ENCODE data around the gene SERPINH1. TPM values are rescaled to one million over a fixed set of nuclear protein-coding genes. Genes with fewer than 3 reads are reported as not detected.

SERPINH1 gene
- total and polyA plus RNA-seq, 12 donors = 93.6 to 529 (median 167) TPM

DNA sequence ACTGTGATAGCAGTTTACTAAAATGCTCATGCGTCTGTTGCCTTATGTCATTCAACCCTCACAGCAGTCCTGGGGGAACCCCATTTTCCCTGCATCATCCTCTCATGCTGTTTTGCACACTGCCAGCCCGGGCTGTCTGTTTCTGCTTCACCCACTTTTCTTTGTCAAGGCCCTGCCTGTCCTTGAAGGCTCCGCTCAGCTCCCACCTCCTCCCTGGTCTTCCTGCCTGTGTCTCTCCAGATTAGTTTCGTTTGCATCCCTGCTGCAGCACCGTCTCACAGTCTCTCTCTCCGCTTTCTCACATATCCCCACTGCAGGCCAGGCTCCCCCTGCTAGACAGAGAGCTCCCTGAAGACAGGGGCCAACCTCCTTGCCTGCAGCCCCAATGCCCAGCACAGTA, 29.9 kb downstream of the SERPINH1 start:
- no peak for TF ChIP-seq POLR2A (IDR thresholded peaks at IDR 0.05)
- TF ChIP-seq, protein P1, sequence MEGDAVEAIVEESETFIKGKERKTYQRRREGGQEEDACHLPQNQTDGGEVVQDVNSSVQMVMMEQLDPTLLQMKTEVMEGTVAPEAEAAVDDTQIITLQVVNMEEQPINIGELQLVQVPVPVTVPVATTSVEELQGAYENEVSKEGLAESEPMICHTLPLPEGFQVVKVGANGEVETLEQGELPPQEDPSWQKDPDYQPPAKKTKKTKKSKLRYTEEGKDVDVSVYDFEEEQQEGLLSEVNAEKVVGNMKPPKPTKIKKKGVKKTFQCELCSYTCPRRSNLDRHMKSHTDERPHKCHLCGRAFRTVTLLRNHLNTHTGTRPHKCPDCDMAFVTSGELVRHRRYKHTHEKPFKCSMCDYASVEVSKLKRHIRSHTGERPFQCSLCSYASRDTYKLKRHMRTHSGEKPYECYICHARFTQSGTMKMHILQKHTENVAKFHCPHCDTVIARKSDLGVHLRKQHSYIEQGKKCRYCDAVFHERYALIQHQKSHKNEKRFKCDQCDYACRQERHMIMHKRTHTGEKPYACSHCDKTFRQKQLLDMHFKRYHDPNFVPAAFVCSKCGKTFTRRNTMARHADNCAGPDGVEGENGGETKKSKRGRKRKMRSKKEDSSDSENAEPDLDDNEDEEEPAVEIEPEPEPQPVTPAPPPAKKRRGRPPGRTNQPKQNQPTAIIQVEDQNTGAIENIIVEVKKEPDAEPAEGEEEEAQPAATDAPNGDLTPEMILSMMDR (IDR thresholded peaks at IDR 0.05) = no peak
- 70 to 84% (median 81%) methylated on average over 6 of the region's 6 CpGs for WGBS, 4 donors
- Histone ChIP-seq H3K4me1 (replicated peaks in 1 of 2) (peaks cover 0 to 6% of the 10 kb centered on the region in 2 donors), H3K4me3 (no peak overlapping the region), H3K36me3 (replicated peaks in 1 of 2) (no peaks in the 10 kb centered on the region), H3K27ac (no peak overlapping the region), H3K27me3 (no peaks in the 10 kb centered on the region), H3K9me3 (replicated peaks in 1 of 3) (no peaks in the 10 kb centered on the region)
- intact Hi-C loops (cut with DNase I) = loop anchor here in 1 of 2 donors (10.0 kb wide), 1 partner anchor 73 kb away; the partner anchor contains the start of gene MAP6
- DNase-seq = no peak

DNA sequence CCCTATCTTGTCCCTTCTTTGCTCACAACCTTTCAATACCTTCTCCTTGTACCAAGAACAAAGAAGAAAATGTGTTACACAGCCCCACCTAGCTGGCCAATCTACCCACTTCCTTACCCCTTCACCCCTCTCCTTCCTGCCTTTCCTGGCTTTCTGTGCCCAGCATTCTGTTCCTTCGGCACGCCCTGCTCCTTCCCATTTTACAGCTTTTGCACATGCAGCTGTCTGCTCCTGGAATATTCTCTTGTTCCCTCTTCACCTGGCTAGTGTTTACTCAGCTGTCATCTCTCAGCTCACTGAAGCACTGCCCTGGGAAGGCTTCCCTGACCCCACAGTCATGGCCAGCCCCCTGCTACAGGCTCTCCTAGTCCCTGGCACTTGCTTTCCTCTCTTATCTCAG, 30.7 kb downstream of the SERPINH1 start:
- Histone ChIP-seq H3K27me3 (no peaks in the 10 kb centered on the region), H3K27ac (no peak overlapping the region), H3K4me3 (no peak overlapping the region), H3K4me1 (replicated peaks in 1 of 2) (peaks cover 0 to 6% of the 10 kb centered on the region in 2 donors), H3K9me3 (replicated peaks in 1 of 3) (no peaks in the 10 kb centered on the region), H3K36me3 (replicated peaks in 1 of 2) (no peaks in the 10 kb centered on the region)
- 71 to 85% (median 83%) methylated on average over 2 of the region's 2 CpGs for WGBS, 4 donors
- intact Hi-C loops (cut with DNase I) = loop anchor here in 1 of 2 donors (10.0 kb wide), 1 partner anchor 72 kb away; the partner anchor contains the start of gene MAP6
- DNase-seq = no peak
- TF ChIP-seq, protein P1 (IDR thresholded peaks at IDR 0.05) = no peak
- TF ChIP-seq POLR2A (IDR thresholded peaks at IDR 0.05) = no peak

DNA sequence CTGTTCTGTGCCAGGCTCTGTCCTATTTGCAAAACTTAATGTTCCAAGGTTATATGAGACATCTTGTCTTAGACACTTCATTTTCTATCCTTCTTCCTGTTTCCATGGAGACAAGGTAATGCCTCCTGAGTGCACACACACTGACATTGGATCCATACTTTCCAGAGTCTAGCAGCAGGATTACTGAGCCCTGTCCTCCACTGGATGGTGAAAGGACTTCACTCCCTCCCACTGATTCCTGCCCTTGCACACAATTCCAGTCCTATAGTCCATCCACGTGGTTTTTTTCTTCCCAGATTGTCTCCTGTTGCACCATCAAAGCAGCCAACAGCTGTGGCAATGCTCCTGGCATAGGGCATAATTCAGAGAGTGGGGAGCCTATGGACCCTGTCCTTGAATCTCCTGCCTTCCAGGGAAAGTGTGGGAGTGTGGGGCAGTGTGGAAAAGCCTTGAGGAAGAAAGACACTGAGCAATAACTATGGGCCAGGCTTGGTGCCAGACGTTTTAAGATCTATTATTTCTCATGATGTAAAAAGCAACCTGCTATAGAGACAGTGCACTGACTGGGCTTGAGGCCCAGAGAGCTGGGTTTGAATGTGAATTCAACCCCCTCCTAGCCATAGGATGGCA, 31.3 kb downstream of the SERPINH1 start:
- TF ChIP-seq POLR2A (IDR thresholded peaks at IDR 0.05) = no peak
- TF ChIP-seq, protein P1 (IDR thresholded peaks at IDR 0.05) = no peak
- WGBS, 4 donors = 34 to 46% (median 39%) methylated on average over 2 of the region's 2 CpGs
- intact Hi-C loops (cut with DNase I) = loop anchor here in 1 of 2 donors (10.0 kb wide), 1 partner anchor 71 kb away; the partner anchor contains the start of gene MAP6

DNA sequence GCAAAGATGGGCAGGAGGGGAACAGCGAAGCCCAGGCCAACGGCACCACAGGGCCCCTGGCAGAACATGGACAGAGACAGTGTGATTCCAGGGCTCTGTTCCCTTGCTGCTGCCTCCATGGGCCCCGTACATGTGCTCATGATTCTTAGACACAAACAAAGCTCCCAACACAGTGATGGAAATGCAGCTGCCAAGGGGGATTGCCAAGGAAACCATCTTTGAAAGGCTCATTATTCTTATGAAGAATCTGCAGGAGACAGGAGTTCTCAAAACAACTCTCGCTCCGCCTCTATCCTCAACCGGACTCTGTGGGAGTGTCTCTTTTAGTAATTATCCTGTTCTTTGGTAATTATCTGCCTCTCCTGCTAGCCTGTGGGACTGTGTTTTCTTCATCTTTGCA, 32.2 kb downstream of the SERPINH1 start:
- H3K4me1 ChIP-seq (replicated peaks in 1 of 2) = peaks cover 0 to 6% of the 10 kb centered on the region in 2 donors

More for the DNA sequence above, 31.3 kb downstream of the SERPINH1 start:
- Histone ChIP-seq H3K9me3 (replicated peaks in 1 of 3) (no peaks in the 10 kb centered on the region), H3K4me1 (replicated peaks in 1 of 2) (peaks cover 0 to 6% of the 10 kb centered on the region in 2 donors), H3K4me3 (no peak overlapping the region), H3K27ac (no peak overlapping the region), H3K27me3 (no peaks in the 10 kb centered on the region), H3K36me3 (replicated peaks in 1 of 2) (no peaks in the 10 kb centered on the region)
- DNase-seq = peak in 3 of 7 donors; percentile 33 to 56 (median 55)

More for the DNA sequence above, 32.2 kb downstream of the SERPINH1 start:
- no peaks in the 10 kb centered on the region for H3K27me3 ChIP-seq
- H3K4me3 ChIP-seq = no peak overlapping the region
- TF ChIP-seq POLR2A (IDR thresholded peaks at IDR 0.05) = no peak
- TF ChIP-seq, protein P1 (IDR thresholded peaks at IDR 0.05) = no peak
- DNase-seq = no peak
- H3K9me3 ChIP-seq (replicated peaks in 1 of 3) = no peaks in the 10 kb centered on the region
- no peaks in the 10 kb centered on the region for H3K36me3 ChIP-seq (replicated peaks in 1 of 2)
- WGBS, 4 donors = 84 to 89% (median 86%) methylated on average over 5 to 6 of the region's 6 CpGs
- intact Hi-C loops (cut with DNase I) = loop anchor here in 1 of 2 donors (10.0 kb wide), 1 partner anchor 71 kb away; the partner anchor contains the start of gene MAP6
- no peak overlapping the region for H3K27ac ChIP-seq
